Upper lobe of left lung (tissue), 4 donors: ENCODE measurements around the gene RIT2.

ENCODE experiments used
- EP300 ChIP-seq, 4 donors: sonication (generic); formaldehyde crosslinking; IDR thresholded peaks; one replicate each; pipeline ENCODE4 v1.5.1; 2017; ENCODE audit warnings: antibody characterized with exemption in 4 of 4, control low read depth in 2 of 4
- POLR2A ChIP-seq, 4 donors: fragments of 450-650 bp; IDR thresholded peaks; one replicate each; pipeline ENCODE4 v1.5.1; 2016 to 2017; ENCODE audit warnings: antibody characterized with exemption in 4 of 4, mild to moderate bottlenecking in 2 of 4
- POLR2AphosphoS5 ChIP-seq, 2 donors: sonication (generic); formaldehyde crosslinking; IDR thresholded peaks; one replicate each; pipeline ENCODE4 v1.5.1; 2017; ENCODE audit warnings: antibody characterized with exemption in 2 of 2

DNA sequence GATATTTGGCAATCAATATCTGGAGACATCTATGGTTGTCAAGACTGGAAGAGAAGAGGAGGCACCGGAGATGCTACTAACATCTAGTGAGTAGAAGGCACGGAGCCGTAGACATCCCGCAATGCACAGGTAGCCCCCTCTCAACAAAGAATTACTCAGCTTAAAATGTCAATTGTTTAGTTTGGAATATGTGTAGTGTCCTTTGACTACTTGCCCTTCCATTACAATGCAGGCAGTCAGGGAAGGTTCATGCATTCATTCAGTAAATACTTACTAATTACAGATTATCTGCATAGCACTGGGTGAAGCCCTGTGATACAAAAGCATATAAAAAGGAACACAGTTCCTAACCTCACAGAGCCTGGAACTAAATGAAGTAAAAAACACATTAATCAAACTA lies 294.0 kb downstream of the RIT2 start:
- TF ChIP-seq POLR2A (IDR thresholded peaks at IDR 0.05) (no peak), EP300 (IDR thresholded peaks at IDR 0.05) (no peak), POLR2AphosphoS5 (IDR thresholded peaks at IDR 0.05) (no peak)
